SK-N-MC (cell line): ENCODE measurements around the gene EFCAB6.

Source experiments
- EZH2 ChIP-seq: fragments of 200-600 bp; sonication (generic); IDR thresholded peaks from one replicate; pipeline ENCODE4 v1.6.1; 2017; ENCODE audit warnings: antibody characterized with exemption
- POLR2AphosphoS5 ChIP-seq: IDR thresholded peaks from 2 replicates; pipeline ENCODE4 v1.6.1; 2012; ENCODE audit warnings: mild to moderate bottlenecking, low read depth, low read length, borderline replicate concordance

- no peak for TF ChIP-seq POLR2AphosphoS5
- TF ChIP-seq EZH2: no peak
These were observed 16.8 kb downstream of the EFCAB6 start for GRCh38 chr22:43795320-43795719.
